Stomach smooth muscle (tissue), 2 donors: ENCODE measurements around the gene TMEM39B.
"Not testable (repeated sequence)": the region's sequence is repeated elsewhere in the genome, so short reads cannot be mapped to it uniquely, and the experiment has no call there.

Experiments used
- H3K27ac ChIP-seq: one replicate; pipeline ENCODE4 v1.7.0; 2013; ENCODE audit warnings: mild to moderate bottlenecking, low read length, inconsistent platforms
- H3K27me3 ChIP-seq, 2 donors: one replicate each; pipeline ENCODE4 v1.7.0; 2013; ENCODE audit warnings: low read length in 2 of 2; ENCODE audit not compliant: insufficient read depth in 2 of 2, control insufficient read depth in 1 of 2
- H3K36me3 ChIP-seq, 2 donors: one replicate each; pipeline ENCODE4 v1.7.0; 2013; ENCODE audit warnings: low read length in 2 of 2; ENCODE audit not compliant: control insufficient read depth in 2 of 2, insufficient read depth in 2 of 2
- H3K4me1 ChIP-seq: one replicate; pipeline ENCODE4 v1.7.0; 2013; ENCODE audit warnings: low read length; ENCODE audit not compliant: control insufficient read depth, insufficient read depth
- H3K4me3 ChIP-seq, 2 donors: one replicate each; pipeline ENCODE4 v1.7.0; 2013; ENCODE audit warnings: low read length in 2 of 2
- H3K9ac ChIP-seq, 2 donors: one replicate each; pipeline ENCODE4 v1.7.0; 2013; ENCODE audit warnings: low read length in 2 of 2, mild to moderate bottlenecking in 1 of 2
- H3K9me3 ChIP-seq, 2 donors: one replicate each; pipeline ENCODE4 v1.7.0; 2013; ENCODE audit warnings: low read length in 2 of 2; ENCODE audit not compliant: control insufficient read depth in 2 of 2
- donor health status: healthy.
- donor health status: Pancreatic carcinoma.

TMEM39B gene

DNA sequence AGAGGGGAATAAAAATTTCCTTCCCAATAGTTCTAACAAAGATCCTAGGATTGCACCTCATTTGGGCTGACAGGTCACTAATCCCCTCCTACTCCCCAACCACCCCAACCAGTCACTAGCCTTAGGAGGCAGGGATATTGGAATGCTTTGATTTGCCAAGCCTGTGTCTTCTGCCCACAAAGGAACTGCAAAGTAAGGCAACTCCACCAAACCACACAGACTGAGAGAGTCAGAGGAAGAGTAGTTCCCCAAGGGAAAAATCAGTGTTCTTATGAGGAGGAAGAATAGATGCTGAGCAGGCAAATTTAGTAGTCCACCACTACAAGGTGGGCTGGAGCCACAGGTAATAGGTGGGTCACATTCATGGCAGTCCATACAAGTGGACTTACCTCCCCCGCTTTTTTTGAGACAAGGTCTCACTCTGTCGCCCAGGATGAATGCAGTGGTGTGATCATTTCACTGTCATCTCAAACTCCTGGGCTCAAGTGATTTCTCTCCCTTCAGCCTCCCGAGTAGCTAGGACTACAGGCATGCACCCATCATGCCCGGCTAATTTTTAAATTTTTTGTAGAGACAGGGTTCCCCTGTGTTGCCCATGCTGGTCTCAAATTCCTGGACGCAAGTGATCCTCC is 3.7 kb upstream of the TMEM39B start:
- H3K36me3 ChIP-seq = no peaks in the 10 kb centered on the region
- H3K4me1 ChIP-seq = peaks cover 17% of the 10 kb centered on the region
- no peak overlapping the region for H3K27ac ChIP-seq
- H3K9me3 ChIP-seq = no peaks in the 10 kb centered on the region
- H3K4me3 ChIP-seq = no peak overlapping the region
- H3K9ac ChIP-seq = no peak overlapping the region
- peaks cover 0 to 5% of the 10 kb centered on the region in 2 donors for H3K27me3 ChIP-seq

DNA sequence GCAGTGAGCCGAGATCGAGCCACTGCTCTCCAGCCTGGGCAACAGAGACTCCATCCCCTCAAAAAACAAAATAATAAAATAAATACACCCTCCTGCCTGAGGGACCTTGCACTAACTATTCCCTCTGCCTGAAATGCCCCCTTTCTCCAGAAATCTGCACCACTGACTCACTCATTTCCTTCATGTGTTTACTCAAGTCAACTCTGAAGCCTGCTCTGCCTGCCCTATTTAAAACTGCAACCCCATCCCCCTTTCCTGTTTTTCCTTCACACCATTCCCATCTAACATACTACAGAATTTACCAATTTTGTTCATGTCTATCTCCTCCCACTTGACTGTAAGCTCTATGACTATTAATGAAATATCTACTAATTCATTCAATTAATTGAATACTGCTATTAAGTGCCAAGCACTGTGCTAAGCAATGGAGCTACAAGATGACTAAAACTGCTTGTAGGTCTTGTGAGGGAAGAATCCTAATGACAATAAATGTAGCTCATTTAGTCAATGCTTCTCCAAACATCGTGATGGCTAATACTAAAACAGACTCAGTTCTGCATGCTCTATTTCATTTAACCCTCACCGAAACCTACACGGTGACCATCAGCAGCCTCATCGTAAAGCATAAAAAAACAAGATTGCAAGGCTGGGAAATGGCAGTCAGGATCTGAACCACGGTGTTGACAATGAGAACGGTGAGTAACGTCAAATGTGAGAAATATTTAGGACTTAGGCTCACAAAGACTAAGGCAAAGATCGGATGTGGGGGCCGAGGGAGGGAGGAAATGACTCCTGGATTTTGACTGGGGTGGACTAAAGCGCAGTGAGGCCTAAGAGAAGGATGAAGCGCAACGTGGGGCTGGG is 749 bp upstream of the TMEM39B start:
- Histone ChIP-seq H3K4me3 (peak overlapping the region; percentile 88 to 91), H3K27me3 (peaks cover 0 to 5% of the 10 kb centered on the region in 2 donors), H3K27ac (peak overlapping the region; percentile 76), H3K9ac (peak overlapping the region; percentile 78 to 85), H3K4me1 (peaks cover 15% of the 10 kb centered on the region), H3K36me3 (peaks cover 7 to 9% of the 10 kb centered on the region in 2 donors), H3K9me3 (no peaks in the 10 kb centered on the region)

DNA sequence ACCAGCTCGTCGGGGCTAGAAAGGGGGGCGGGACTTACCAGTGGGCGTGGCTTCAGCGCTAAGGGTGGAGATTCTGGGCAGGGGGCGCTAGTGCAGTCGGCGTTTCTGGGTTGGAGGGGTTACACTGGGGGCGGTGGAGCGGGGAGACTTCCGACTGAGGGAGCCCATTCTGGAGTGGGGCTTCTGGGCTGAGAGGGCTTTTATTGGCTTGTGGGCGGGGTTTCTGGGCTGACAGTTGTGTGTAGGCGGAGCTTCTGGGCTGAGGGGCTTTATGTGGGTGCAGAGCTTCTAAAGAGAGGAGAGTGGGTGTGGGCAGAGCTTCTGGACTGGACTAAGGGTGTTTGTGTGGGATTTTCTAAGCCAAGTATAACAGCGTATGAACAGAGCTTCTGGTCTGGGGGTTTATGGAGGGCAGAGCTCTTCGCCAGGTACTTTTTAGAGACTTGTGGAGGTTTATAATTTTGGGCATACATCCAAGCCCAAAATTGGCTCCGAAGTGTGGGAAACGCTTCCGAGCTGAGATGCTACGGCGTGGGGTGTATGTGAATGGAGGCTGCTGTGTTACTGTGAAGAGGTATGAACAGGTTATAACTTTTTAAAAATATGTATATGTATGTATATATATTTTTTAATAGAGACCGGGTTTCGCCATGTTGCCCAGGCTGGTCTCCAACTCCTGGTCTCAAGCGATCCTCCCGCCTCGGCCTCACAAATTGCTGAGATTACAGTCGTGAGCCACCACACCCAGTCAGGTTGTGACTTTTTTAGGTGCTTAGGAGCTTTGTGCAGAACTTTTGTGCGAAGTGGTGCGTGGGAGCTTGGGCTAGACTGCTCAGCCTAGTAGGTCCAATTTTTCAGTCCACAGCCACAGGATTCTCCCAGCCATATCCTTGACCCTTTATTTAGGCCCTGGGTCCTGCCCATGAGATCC is 825 bp downstream of the TMEM39B start:
- Histone ChIP-seq H3K36me3 (peaks cover 18 to 21% of the 10 kb centered on the region in 2 donors), H3K4me3 (peak overlapping the region; percentile 88 to 91), H3K9ac (peak overlapping the region; percentile 68 to 85), H3K27ac (peak overlapping the region; percentile 76), H3K9me3 (no peaks in the 10 kb centered on the region), H3K27me3 (peaks cover 0 to 5% of the 10 kb centered on the region in 2 donors), H3K4me1 (peaks cover 15% of the 10 kb centered on the region)

DNA sequence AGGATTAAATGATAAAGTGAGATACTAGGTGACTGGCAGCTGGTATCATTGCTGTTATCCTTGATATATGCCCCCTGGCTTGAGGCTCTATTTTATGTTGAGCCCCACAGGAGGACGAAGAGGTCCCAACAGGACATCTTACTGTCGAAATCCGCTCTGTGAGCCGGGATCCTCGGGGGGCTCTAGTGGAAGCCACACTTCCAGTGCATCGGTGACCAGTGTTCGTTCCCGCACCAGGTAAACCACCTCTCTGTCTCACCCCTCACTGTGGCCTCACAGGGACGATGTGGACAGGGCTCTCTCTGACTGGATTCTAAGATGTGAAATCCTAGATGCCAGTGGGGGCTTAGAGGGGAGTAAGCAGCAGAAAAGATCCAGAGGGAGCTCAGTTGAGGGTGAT is 2.1 kb downstream of the TMEM39B start:
- H3K4me3 ChIP-seq = no peak overlapping the region
- H3K27me3 ChIP-seq = no peaks in the 10 kb centered on the region
- peaks cover 15% of the 10 kb centered on the region for H3K4me1 ChIP-seq
- H3K9ac ChIP-seq = no peak overlapping the region
- no peaks in the 10 kb centered on the region for H3K9me3 ChIP-seq
- H3K36me3 ChIP-seq = peaks cover 18 to 21% of the 10 kb centered on the region in 2 donors
- H3K27ac ChIP-seq = no peak overlapping the region

- H3K9me3 ChIP-seq = no peaks in the 10 kb centered on the region
- no peak overlapping the region for H3K27ac ChIP-seq
- H3K4me3 ChIP-seq = no peak overlapping the region
- no peak overlapping the region for H3K9ac ChIP-seq
- no peaks in the 10 kb centered on the region for H3K27me3 ChIP-seq
- H3K4me1 ChIP-seq = peaks cover 12% of the 10 kb centered on the region
- H3K36me3 ChIP-seq = peaks cover 18 to 21% of the 10 kb centered on the region in 2 donors
These were observed 4.7 kb downstream of the TMEM39B start for GRCh38 chr1:32077451-32077850.

GRCh38 chr1:32082022-32082421 is 9.3 kb downstream of the TMEM39B start:
- Histone ChIP-seq H3K36me3 (peaks cover 12% of the 10 kb centered on the region in 2 donors), H3K4me3 (no peak overlapping the region), H3K27ac (no peak overlapping the region), H3K9me3 (no peaks in the 10 kb centered on the region), H3K9ac (no peak overlapping the region), H3K27me3 (no peaks in the 10 kb centered on the region), H3K4me1 (no peaks in the 10 kb centered on the region)

DNA sequence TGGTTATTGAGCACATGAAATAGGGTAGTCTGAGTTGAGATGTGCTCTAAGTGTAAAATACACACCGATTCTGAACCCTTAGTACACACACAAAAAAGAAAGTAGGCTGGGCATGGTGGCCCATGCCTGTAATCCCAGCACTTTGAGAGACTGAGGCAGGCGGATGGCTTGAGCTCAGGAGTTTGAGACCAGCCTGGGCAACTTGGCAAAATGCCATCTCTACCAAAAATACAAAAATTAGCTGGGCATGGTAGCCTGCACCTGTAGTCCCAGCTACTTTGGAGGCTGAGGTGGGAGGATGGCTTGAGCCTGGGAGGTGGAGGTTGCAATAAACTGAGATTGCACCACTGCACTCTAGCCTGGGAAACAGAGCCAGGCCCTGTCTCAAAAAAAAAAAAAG is 13.6 kb downstream of the TMEM39B start:
- H3K36me3 ChIP-seq, H3K9ac ChIP-seq, H3K9me3 ChIP-seq, H3K4me3 ChIP-seq, H3K27ac ChIP-seq, H3K27me3 ChIP-seq, H3K4me1 ChIP-seq: not testable (repeated sequence)

DNA sequence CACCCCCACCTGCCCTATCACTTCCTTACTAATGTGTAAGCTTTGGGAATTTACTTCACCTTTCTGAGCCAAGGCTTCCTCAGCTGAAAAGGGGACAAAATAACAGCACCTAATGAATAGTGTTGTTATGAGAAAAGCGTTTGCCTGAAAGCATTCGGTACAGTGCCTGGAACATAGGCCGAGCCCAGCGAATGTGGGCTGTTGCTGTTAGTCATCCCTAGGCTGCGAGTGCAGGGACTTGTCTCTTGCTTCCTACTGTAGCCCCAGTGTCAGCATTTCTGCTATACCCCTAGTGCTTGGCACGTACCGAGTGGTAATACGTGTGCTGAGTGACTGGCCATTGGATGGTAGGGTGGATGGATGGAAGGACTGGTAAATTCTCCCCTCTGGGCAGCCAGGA is 18.4 kb downstream of the TMEM39B start:
- no peaks in the 10 kb centered on the region for H3K9me3 ChIP-seq
- H3K36me3 ChIP-seq = peaks cover 32 to 38% of the 10 kb centered on the region in 2 donors
- H3K27ac ChIP-seq = no peak overlapping the region
- no peak overlapping the region for H3K4me3 ChIP-seq
- H3K9ac ChIP-seq = no peak overlapping the region
- no peaks in the 10 kb centered on the region for H3K4me1 ChIP-seq
- no peaks in the 10 kb centered on the region for H3K27me3 ChIP-seq

- Histone ChIP-seq H3K9ac (no peak overlapping the region), H3K27ac (no peak overlapping the region), H3K4me1 (no peaks in the 10 kb centered on the region), H3K9me3 (no peaks in the 10 kb centered on the region), H3K36me3 (peaks cover 33 to 39% of the 10 kb centered on the region in 2 donors), H3K4me3 (no peak overlapping the region), H3K27me3 (no peaks in the 10 kb centered on the region)
These were observed 18.9 kb downstream of the TMEM39B start for GRCh38 chr1:32091591-32091990.

DNA sequence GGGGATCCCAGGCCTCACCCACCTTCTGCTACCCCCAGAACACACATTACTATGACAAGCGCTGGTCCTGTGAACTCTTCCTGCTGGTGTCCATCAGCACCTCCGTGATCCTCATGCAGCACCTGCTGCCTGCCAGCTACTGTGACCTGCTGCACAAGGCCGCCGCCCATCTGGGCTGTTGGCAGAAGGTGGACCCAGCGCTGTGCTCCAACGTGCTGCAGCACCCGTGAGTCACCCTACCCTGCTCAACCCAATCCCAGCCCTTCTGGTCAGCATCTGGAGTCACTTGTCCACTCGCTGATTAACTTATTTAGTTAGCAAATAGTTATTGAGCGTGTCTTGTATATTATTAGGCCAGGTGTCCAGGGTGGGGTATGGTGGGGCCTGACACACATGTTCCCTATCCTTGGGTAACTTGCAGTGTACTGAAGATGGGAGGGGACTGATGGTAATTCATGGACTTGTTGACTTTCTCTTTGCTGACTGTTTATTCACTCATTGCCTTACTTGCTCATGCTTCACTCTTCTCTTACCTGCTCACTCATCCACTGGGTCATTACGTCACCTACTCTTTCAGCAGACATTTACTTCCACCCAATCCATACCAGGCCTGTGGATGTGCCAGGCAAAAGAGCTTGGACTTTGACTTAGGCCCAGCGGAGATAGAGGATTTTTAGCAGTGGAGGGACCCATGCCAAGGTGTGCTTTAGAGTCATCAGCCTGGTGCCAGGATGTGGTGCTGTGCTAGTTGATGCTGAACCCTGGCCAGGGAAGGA is 22.2 kb downstream of the TMEM39B start:
- Histone ChIP-seq H3K9me3 (no peaks in the 10 kb centered on the region), H3K4me1 (no peaks in the 10 kb centered on the region), H3K27me3 (no peaks in the 10 kb centered on the region), H3K27ac (no peak overlapping the region), H3K9ac (no peak overlapping the region), H3K4me3 (no peak overlapping the region), H3K36me3 (peaks cover 37 to 45% of the 10 kb centered on the region in 2 donors)
